K562 (cell line): ENCODE data around the gene BCORL1.

ENCODE experiments used
- JUND ChIP-seq, 2 experiments: IDR thresholded peaks; 2 replicates in 1 of 2; 3 replicates in 1 of 2; pipeline ENCODE4 v1.6.1; 2011; ENCODE audit warnings: borderline replicate concordance in 2 of 2, low read depth in 2 of 2, low read length in 2 of 2, improper control_type of control experiment in 1 of 2, missing biosample characterization in 1 of 2, missing genetic modification characterization in 1 of 2, missing genetic modification reagents in 1 of 2
- RFX5 ChIP-seq: IDR thresholded peaks from 2 replicates; pipeline ENCODE4 v1.6.1; 2011; ENCODE audit warnings: low read depth, mild to moderate bottlenecking, improper control_type of control experiment, low read length
- ZNF274 ChIP-seq: IDR thresholded peaks from 2 replicates; pipeline ENCODE4 v1.6.1; 2011; ENCODE audit warnings: low read depth, mild to moderate bottlenecking, low read length, moderate library complexity, borderline replicate concordance

GRCh38 chrX:130055103-130055502 is 72.7 kb downstream of the BCORL1 start:
- TF ChIP-seq RFX5 (no peak), JUND (IDR thresholded peaks at IDR 0.05; ENCODE audit: borderline replicate concordance, low read depth, low read length) (no peak), JUND (tag; IDR thresholded peaks at IDR 0.05; ENCODE audit: borderline replicate concordance, low read depth, low read length) (no peak), ZNF274 (no peak)
